Measurements from ENCODE around the gene PKDREJ. TPM values are rescaled to one million over a fixed set of nuclear protein-coding genes. Genes with fewer than 3 reads are reported as not detected.

The PKDREJ gene
- total and polyA plus RNA-seq, 7 donors: under 0.01 to 0.03 TPM; not detected in 5

DNA sequence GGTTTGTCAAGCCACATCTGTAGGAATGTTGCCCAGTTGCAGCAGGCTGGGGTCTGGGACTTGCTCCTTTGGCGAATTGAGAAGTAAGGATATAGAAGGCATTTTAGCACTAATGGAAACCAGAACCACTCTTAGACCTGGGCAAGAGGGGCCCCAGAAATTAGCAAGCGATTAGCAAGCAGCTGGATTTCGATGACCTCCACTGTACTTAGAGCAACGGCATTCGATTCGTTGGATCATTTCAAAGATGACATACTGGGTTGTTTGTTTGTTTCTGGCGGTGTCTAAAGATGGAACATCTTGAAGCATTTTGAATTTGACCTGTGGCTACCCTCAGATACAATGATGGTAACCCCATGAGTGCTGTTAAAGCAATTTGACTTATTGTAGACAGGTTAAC, 11.9 kb downstream of the PKDREJ start:
- Histone ChIP-seq H3K4me3 (peak overlapping the region; percentile 97), H3K27ac (peak overlapping the region; percentile 93), H3K9me3 (no peaks in the 10 kb centered on the region), H3K27me3 (ENCODE audit: insufficient read depth in 3 of 3, low read length in 2 of 3) (no peaks in the 10 kb centered on the region), H3K4me1 (peaks cover 27% of the 10 kb centered on the region), H3K36me3 (ENCODE audit: insufficient read depth in 1 of 2, low read depth in 1 of 2) (no peaks in the 10 kb centered on the region)
- TF ChIP-seq, protein P1, sequence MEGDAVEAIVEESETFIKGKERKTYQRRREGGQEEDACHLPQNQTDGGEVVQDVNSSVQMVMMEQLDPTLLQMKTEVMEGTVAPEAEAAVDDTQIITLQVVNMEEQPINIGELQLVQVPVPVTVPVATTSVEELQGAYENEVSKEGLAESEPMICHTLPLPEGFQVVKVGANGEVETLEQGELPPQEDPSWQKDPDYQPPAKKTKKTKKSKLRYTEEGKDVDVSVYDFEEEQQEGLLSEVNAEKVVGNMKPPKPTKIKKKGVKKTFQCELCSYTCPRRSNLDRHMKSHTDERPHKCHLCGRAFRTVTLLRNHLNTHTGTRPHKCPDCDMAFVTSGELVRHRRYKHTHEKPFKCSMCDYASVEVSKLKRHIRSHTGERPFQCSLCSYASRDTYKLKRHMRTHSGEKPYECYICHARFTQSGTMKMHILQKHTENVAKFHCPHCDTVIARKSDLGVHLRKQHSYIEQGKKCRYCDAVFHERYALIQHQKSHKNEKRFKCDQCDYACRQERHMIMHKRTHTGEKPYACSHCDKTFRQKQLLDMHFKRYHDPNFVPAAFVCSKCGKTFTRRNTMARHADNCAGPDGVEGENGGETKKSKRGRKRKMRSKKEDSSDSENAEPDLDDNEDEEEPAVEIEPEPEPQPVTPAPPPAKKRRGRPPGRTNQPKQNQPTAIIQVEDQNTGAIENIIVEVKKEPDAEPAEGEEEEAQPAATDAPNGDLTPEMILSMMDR (IDR thresholded peaks at IDR 0.05): no peak
- WGBS, 3 donors: 49 to 61% (median 54%) methylated on average over 7 of the region's 7 CpGs
- ATAC-seq (no peak), DNase-seq (no peak)
- intact Hi-C loops (cut with DNase I): loop anchor here in 1 of 2 donors (5.0 kb wide), 1 partner anchor 104 kb away; no protein-coding TSS in a partner anchor

DNA sequence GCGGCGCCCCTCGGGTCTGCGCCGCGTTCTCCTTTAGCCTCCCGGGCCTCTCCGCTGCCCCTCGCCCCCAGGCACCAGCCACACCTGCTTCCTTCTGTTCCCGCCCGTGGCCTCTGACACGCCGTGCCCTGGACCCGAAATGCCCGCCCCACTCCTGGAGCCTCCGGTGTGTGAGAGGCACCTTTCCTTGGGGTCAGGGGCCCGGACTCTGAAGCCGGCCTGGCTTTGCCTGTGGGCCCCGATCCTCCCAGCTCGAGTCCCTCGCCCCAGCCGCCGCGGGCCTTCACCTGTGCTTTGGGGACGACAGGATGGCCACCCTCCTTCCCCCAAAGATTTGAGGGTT, 12.4 kb downstream of the PKDREJ start:
- intact Hi-C loops (cut with DNase I): loop anchor here in 1 of 2 donors (5.0 kb wide), 1 partner anchor 103 kb away; no protein-coding TSS in a partner anchor
- TF ChIP-seq, protein P1 (IDR thresholded peaks at IDR 0.05): no peak
- no peaks in the 10 kb centered on the region for H3K36me3 ChIP-seq (ENCODE audit: insufficient read depth in 1 of 2, low read depth in 1 of 2)
- DNase-seq: no peak
- H3K4me1 ChIP-seq: peaks cover 25% of the 10 kb centered on the region
- H3K27me3 ChIP-seq (ENCODE audit: insufficient read depth in 3 of 3, low read length in 2 of 3): no peaks in the 10 kb centered on the region
- H3K27ac ChIP-seq: peak overlapping the region; percentile 93
- H3K9me3 ChIP-seq: no peaks in the 10 kb centered on the region
- peak overlapping the region; percentile 97 for H3K4me3 ChIP-seq
- peak in 2 of 4 donors; percentile 33 to 34 for ATAC-seq
- WGBS, 3 donors: 2 to 5% (median 2%) methylated on average over 24 to 25 of the region's 25 CpGs

- peak within 1 kb of the TSS; percentile 97 for H3K4me3 ChIP-seq
- 0 to 1% (median 0%) methylated on average over 56 to 89 of the region's 89 CpGs for WGBS, 3 donors
- intact Hi-C loops (cut with DNase I): loop anchor here in 1 of 2 donors (5.0 kb wide), 1 partner anchor 103 kb away; no protein-coding TSS in a partner anchor
- no peaks in the 10 kb centered on the region for H3K27me3 ChIP-seq (ENCODE audit: insufficient read depth in 3 of 3, low read length in 2 of 3)
- H3K36me3 ChIP-seq (ENCODE audit: insufficient read depth in 1 of 2, low read depth in 1 of 2): no peaks in the 10 kb centered on the region
- H3K27ac ChIP-seq: peak within 1 kb of the TSS; percentile 93
- TF ChIP-seq, protein P1 (IDR thresholded peaks at IDR 0.05): no peak
- H3K9me3 ChIP-seq: no peaks in the 10 kb centered on the region
- DNase-seq: peak; percentile 93 to 95
- ATAC-seq: peak; percentile 91 to 94 (median 92)
- peaks cover 31% of the 10 kb centered on the region for H3K4me1 ChIP-seq
Observed at GRCh38 chr22:46250035-46250782, 12.9 kb downstream of the PKDREJ start, which contains the start of gene CDPF1. Gene CDPF1, minus strand, starts transcription at chr22:46250293. Its CDS starts 2,009 bp downstream, at chr22:46248284.

- Histone ChIP-seq H3K9me3 (no peaks in the 10 kb centered on the region), H3K27me3 (ENCODE audit: insufficient read depth in 3 of 3, low read length in 2 of 3) (no peaks in the 10 kb centered on the region), H3K4me3 (no peak overlapping the region), H3K4me1 (peaks cover 32% of the 10 kb centered on the region), H3K27ac (no peak overlapping the region), H3K36me3 (ENCODE audit: insufficient read depth in 1 of 2, low read depth in 1 of 2) (peaks cover 0 to 24% of the 10 kb centered on the region in 2 donors)
- ATAC-seq (no peak), DNase-seq (no peak)
- WGBS, 3 donors: 93 to 100% (median 93%) methylated on average over 2 of the region's 2 CpGs
- intact Hi-C loops (cut with DNase I): loop anchor here in 1 of 2 donors (5.0 kb wide), 1 partner anchor 100 kb away; no protein-coding TSS in a partner anchor
- TF ChIP-seq, protein P1 (IDR thresholded peaks at IDR 0.05): no peak
Observed at GRCh38 chr22:46247443-46247975, 15.6 kb downstream of the PKDREJ start.
